HTR-8/SVneo (cell line): ENCODE measurements around the gene EPM2A.
A peak's percentile ranks its signal among the peaks of the same experiment; 100 is the strongest.

Experiments used
- DNase-seq: peaks from one replicate; pipeline ENCODE4 v3.0.0; 2011; ENCODE audit warnings: low spot score, mixed read lengths; ENCODE audit not compliant: insufficient read length
- FAIRE-seq: peaks from 2 replicates; lab custom pipeline; 2011; peaks lifted over from hg19 to GRCh38; lab: Jason Lieb, UNC

EPM2A gene

DNA sequence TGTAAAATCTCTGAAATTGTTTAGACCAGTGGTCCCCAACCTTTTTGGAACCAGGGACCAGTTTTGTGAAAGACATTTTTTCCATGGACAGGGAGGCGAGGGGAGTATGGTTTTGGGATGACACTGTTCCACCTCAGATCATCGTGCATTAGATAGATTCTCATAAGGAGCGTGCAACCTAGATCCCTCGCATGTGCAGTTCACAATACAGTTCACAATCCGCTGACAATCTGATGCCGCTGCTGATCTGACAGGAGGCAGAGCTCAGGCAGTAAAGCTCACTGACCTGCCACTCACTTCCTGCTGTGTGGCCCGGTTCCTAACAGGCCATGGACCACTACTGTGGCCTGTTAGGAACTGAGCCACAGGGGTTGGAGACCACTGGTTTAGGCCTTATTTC lies 115.2 kb downstream of the EPM2A start:
- FAIRE-seq (no peak), DNase-seq (no peak)

DNA sequence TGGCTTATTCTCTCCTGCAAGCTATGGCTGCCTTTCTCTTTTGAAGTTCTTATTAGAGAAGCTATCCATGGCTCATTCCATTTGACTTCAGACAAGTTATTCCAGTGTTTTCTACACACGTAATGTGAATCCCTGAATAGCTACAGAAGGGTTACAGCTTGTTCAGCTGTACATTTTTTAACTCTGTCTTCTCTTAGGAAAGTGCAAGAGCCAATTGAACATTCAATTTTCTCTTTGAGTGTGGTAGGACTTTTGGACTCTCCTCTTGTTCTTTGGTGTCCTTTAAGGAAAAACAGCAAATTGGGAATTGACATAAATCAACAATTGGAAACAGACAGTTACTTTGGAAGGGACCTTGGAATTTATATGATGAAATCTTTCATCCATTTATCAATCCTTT lies 125.8 kb downstream of the EPM2A start:
- DNase-seq (no peak), FAIRE-seq (no peak)

DNA sequence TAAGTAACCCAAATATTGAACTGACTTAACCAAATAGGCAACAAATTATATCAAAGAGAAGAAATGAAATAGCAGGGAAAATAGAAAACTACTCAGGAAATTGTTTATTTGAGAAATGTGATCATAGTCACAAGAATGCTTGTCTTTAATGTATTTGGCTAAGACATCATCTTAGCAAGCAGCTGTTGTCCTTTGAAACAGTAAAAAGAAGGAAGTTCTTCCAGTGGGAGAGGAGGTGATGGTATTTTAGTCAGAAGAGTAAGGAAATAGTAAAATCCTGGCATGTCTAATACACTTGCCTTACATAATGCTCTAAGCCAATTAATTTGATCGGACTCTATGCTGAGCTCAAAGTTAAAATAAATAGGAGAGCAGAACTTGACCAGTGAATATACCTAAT lies 126.5 kb downstream of the EPM2A start:
- FAIRE-seq (no peak), DNase-seq (no peak)

DNA sequence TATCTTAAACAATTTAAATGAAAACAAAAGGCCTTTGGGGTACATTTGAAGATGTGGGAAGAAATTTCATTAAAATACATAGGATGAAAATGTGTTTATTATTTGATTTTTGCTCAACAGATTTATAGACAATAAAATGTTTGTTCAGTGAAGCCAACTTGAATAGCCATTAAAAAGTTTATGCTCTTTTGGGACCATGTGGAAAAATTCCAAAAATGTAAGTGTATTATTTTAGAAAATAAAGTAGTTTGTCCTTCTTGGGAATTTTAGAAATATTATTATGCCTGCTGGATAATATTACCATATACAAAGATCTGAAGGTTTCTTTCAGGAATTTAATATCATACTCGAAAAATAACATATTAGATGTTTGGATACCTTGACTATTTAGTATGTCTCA lies 131.3 kb downstream of the EPM2A start:
- no peak for FAIRE-seq
- no peak for DNase-seq

DNA sequence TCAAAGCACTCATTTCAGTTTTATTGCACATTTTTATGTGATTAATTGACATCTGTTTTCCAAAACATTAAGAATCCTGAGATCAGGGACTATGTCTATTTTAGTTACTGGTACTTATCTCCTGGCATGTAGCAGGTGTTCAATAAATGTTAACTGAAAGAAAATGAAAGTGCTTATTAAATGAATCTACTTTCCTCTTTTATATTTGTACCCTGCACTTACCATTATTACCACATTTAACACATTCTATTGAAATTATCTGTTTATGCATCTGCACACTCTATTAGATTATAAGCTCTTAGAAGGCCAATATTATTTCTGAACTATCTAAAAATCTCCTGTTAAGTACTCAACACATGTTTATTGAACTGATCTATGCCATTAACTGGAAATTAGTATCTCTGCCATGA lies 131.9 kb downstream of the EPM2A start:
- DNase-seq: no peak
- FAIRE-seq: no peak

DNA sequence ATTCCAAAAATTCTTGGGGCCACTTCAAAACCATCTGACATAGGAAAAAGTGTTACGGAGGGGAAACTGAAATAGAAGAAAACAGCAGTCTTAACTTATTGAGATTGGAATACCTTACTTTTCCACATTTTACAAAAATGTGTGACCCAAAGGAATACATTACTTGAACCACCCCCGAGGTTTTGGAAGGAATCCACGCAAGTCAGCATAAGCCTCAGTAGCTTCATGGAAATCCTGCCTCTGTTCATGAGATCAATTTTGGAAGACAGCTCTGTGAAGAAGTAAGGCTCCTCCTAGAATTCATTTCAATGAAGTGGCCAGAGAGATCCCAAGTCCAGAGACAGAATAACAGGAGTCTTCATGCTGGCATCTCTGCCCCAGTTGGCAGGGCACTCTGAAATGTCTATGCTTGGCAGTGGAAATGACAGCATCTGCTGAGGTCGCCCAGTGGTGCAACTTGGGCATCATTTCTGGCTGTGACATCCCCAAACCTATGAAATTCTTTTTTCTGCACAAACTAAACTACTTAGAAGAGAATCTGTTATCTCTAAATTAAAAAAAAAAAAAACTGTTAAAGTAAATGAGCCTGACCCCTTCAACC lies 132.5 kb downstream of the EPM2A start:
- DNase-seq (no peak), FAIRE-seq (no peak)

DNA sequence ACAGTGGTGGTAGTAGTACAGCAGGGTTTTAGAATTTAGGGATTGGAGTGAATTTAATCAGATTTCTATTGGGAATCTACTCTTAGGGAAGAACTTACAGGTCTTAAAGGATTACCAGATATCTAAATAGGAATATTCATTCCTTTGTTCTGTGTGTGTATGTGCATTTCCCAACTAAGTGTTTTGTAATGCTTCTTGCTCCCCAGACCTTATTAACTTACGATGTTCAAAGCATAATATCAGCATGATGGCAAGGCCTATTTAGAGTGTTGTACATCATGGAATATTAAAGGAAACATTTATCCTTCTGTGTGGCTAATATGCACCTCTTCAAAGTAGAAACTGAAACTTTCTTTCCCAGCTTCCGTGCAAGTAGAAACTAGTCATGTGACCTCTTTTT lies 133.9 kb downstream of the EPM2A start:
- DNase-seq: no peak
- peak; percentile 36 for FAIRE-seq

DNA sequence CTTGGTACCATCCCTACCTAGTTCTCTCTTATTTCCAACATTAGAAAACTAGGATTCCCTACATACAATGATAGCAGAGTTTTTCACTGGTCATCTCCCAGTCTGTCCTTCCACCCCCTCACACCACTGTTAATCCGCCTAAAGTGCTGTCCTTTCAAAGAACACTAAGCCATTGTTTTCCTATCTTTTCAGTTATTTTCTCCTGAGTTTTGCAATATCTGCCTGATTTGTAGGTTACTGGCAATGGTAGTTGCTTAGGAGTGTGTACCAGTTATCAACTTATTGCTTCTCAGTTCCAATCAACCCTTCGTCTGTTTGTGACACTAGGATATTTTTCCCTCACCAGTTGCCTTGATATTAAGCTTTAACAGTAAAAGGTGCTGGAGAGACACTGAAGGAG lies 135.0 kb downstream of the EPM2A start:
- DNase-seq: no peak
- FAIRE-seq: no peak

DNA sequence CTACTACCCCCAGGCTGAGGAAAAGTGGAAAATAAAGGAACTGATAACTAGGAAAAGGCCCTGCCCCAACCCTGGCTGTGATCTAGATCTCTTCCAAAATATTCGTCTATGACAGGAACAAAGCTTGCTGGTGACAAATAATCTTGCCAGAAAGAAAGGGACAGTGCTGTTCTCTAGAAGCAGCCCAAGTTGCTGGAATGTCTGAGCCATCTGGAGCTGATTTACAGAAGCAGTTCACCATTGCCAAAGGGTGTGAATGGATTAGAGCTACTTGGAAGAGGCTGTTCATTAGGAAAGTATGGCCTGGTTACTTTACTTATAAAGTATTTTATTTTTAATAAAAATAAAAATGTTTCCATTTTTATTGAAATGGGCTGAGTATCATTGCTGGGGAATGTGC lies 146.3 kb downstream of the EPM2A start:
- FAIRE-seq: no peak

DNA sequence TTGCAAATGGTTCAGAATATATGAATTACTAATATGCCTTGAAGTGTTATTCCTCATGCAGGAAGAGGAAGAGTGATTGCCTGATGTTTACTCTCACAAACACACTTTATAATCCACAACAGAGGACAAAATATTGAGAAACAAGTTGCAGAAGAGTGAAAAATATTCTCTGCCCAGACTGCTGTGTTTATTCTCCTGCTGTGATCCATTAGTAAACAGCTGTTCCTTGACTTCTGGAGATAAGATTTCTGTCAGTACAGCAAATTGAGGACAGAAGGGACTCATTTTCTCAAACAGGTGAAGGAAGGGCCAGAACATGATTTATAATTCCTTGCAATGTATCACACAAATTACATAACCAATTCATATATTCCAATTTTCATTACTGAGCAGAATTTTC lies 148.0 kb downstream of the EPM2A start:
- FAIRE-seq: no peak

More for the DNA sequence above, 146.3 kb downstream of the EPM2A start:
- DNase-seq: no peak

DNA sequence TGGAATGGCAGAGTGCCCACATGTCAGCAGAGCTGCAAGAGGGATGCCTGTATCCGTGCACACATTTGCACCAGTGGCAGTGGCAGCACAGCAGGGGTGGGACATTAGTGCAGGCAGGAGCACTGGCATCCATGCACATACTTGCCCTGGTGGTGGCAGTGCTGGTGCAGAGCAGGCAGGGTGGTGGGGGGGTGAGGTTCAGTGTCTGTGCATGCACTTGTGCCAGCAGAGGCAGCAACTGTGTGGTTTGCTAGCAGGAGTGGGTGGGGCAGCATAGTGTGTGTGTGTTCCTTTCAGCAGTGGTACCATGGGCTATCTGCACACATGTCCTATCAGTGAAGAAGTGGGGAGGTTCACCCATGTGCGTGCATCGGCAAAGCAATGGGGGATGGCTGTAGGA lies 151.6 kb downstream of the EPM2A start:
- no peak for FAIRE-seq
- DNase-seq: no peak

More for the DNA sequence above, 148.0 kb downstream of the EPM2A start:
- no peak for DNase-seq
